NT2/D1 (cell line): ENCODE data around the gene CBR3.
"Not testable (repeated sequence)": the region's sequence is repeated elsewhere in the genome, so short reads cannot be mapped to it uniquely, and the experiment has no call there.

Experiments
- YY1 ChIP-seq: IDR thresholded peaks from 2 replicates; pipeline ENCODE4 v1.6.1; 2011; ENCODE audit not compliant: insufficient read length, insufficient read depth
- ZNF274 ChIP-seq: IDR thresholded peaks from 2 replicates; pipeline ENCODE4 v1.6.1; 2011; ENCODE audit warnings: mild to moderate bottlenecking, low read depth, low read length

DNA sequence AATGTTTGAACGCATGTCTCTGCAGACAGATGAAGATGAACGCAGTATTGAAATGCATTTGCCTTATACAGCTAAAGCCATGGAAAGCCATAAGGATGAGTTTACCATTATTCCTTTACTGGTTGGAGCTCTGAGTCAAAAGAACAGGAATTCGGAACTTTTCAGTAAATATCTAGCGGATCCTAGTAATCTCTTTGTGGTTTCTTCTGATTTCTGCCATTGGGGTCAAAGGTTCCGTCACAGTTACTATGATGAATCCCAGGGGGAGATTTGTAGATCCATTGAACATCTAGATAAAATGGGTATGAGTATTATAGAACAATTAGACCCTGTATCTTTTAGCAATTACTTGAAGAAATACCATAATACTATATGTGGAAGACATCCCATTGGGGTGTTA is 4.0 kb upstream of the CBR3 start:
- TF ChIP-seq YY1, ZNF274: not testable (repeated sequence)
